GM18873 (cell line): ENCODE data around the gene EIF4G3.
"Not testable (repeated sequence)": the region's sequence is repeated elsewhere in the genome, so short reads cannot be mapped to it uniquely, and the experiment has no call there.

ENCODE experiments used
- ATAC-seq: cut with Tn5 transposase; IDR thresholded peaks from one replicate; pipeline ENCODE4 v1.9.1; 2021; ENCODE audit warnings: mild to moderate bottlenecking, moderate library complexity, moderate number of reproducible peaks; ENCODE audit not compliant: unreplicated experiment, low FRiP score

EIF4G3 gene, protein sequence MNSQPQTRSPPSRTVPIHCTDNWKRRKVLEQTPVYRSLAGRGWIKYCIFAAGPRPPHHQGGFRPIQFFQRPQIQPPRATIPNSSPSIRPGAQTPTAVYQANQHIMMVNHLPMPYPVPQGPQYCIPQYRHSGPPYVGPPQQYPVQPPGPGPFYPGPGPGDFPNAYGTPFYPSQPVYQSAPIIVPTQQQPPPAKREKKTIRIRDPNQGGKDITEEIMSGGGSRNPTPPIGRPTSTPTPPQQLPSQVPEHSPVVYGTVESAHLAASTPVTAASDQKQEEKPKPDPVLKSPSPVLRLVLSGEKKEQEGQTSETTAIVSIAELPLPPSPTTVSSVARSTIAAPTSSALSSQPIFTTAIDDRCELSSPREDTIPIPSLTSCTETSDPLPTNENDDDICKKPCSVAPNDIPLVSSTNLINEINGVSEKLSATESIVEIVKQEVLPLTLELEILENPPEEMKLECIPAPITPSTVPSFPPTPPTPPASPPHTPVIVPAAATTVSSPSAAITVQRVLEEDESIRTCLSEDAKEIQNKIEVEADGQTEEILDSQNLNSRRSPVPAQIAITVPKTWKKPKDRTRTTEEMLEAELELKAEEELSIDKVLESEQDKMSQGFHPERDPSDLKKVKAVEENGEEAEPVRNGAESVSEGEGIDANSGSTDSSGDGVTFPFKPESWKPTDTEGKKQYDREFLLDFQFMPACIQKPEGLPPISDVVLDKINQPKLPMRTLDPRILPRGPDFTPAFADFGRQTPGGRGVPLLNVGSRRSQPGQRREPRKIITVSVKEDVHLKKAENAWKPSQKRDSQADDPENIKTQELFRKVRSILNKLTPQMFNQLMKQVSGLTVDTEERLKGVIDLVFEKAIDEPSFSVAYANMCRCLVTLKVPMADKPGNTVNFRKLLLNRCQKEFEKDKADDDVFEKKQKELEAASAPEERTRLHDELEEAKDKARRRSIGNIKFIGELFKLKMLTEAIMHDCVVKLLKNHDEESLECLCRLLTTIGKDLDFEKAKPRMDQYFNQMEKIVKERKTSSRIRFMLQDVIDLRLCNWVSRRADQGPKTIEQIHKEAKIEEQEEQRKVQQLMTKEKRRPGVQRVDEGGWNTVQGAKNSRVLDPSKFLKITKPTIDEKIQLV (N-terminal part only)

GRCh38 chr1:21176586-21177555 lies at the start of gene EIF4G3:
TSS of gene EIF4G3 (minus strand) at chr1:21176897. CDS start at chr1:21002742, 174,155 bp downstream.
- ATAC-seq, result peak; percentile 90

GRCh38 chr1:21225065-21225464 lies 48.4 kb upstream of the EIF4G3 start:
- no peak for ATAC-seq

DNA sequence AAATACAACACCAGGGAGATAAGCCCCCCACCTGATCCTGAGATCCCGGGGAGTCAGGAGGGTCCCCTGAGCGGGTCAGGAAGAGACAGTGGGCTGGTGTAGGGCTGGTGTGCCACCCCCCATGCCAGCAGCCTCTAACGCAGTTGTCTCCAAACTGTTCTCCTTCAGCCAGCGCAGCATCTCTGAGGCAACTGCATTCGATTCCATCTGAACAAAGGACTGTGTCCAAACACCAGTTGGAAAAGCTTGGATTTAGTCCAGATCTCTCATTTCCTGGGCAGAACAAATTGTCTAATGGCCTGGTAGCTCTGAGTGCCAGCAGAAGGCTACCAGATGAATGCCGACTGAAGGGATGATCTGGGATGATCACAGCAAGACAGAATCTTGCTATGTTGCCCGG lies 44.1 kb upstream of the EIF4G3 start:
- ATAC-seq, result no peak

- ATAC-seq, result no peak
These were observed 43.0 kb upstream of the EIF4G3 start for GRCh38 chr1:21219674-21220073.

- no peak for ATAC-seq
These were observed 41.3 kb upstream of the EIF4G3 start for GRCh38 chr1:21217812-21218596.

- ATAC-seq, result no peak
These were observed 40.4 kb upstream of the EIF4G3 start for GRCh38 chr1:21216835-21217811.

DNA sequence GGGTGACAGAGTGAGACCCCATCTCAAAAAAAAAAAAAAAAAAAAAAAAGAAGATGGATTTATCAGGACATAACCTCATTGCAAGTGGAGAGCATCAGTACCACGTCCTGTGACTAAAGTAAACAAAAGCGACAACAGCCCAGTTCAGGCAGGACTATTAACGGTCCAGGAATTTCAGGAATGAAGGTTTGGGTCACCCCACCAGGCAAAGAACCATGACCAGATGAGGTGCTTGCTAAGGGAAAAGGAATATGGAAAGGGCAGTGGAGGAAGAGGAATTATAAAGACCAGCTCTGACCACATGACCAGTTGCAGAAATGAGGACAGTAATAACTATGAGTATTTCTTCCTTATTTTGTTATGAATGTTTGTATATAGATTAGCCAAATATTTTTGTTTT lies 35.4 kb upstream of the EIF4G3 start:
- no peak for ATAC-seq

GRCh38 chr1:21208137-21208700 lies 31.5 kb upstream of the EIF4G3 start:
- not testable (repeated sequence) for ATAC-seq

- ATAC-seq, result no peak
These were observed 29.4 kb upstream of the EIF4G3 start for GRCh38 chr1:21206117-21206516.

DNA sequence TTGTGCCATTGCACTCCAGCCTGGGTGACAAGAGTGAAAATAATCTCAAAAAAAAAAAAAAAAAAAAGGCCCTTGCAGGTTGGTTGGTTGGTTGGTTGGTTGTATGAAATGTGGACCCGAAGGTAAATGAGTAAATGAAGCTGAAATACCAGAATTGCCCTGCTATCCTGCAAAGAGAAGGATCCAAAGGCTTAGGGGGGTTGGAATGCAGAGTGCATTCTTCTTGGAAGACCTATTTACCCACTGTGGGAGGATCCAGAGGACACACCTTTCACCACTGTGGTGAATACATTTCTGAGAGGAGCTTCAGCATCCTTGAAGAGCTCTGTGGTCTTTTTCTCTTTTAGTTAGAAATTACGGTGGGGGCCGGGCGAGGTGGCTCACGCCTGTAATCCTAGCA lies 28.7 kb upstream of the EIF4G3 start:
- ATAC-seq, result no peak

GRCh38 chr1:21201650-21202049 lies 25.0 kb upstream of the EIF4G3 start:
- ATAC-seq, result no peak

DNA sequence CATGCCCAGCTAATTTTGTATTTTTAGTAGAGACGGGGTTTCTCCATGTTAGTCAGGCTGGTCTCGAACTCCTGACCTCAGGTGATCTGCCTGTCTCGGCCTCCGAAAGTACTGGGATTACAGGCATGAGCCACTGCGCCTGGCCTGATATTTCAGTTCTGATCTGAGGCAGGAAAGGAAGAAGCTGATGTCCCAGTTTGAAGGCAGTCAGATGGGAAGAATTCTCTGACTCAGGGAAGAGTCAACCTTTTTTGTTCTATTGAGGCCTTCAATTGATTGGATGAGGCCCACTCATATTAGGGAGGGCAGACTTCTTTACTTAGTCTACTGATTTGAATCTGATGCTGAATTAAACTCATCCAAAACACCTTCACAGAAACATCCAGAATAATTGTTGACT lies 24.5 kb upstream of the EIF4G3 start:
- not testable (repeated sequence) for ATAC-seq

- ATAC-seq, result no peak
These were observed 24.1 kb upstream of the EIF4G3 start for GRCh38 chr1:21200767-21201166.

DNA sequence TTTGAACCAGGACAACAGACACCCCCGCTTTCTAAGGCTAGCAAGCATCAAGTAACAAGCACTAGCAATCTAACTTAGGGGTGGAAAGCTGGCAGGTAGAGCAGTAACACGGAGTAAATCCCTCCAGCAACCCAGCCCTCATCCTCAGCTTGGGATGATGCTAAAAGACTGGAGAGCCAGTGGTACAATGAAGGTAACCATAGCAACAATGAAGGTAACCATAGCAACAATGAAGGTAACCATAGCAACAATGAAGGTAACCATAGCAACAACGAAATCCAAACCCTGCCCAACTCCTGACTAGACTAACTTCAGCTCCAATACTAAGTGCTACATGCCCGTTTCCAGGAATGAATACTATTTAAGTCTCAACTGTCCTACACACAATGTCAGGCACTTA lies 22.2 kb upstream of the EIF4G3 start:
- ATAC-seq, result no peak

GRCh38 chr1:21192871-21193270 lies 16.2 kb upstream of the EIF4G3 start:
- no peak for ATAC-seq

GRCh38 chr1:21192284-21192683 lies 15.6 kb upstream of the EIF4G3 start:
- ATAC-seq, result no peak

DNA sequence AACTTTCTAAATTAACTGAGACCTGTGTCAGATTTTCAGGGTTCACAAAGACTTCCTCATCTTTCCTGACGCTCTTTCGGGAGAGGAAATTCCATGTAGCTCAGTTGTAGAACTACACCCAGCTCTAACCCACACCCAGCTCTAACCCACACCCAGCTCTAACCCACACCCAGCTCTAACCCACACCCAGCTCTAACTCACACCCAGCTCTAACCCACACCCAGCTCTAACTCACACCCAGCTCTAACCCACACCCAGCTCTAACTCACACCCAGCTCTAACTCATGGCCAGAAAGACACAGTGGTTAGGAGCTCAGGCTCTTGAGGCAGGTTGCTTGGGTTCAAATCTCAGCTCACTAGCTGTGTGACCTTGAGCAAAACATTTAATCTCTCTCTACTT lies 14.1 kb upstream of the EIF4G3 start:
- ATAC-seq, result not testable (repeated sequence)
